MM.1S (cell line): ENCODE results near the gene CDC42.
"Not testable (repeated sequence)": the region's sequence is repeated elsewhere in the genome, so short reads cannot be mapped to it uniquely, and the experiment has no call there.

ENCODE experiments used
- DNase-seq: peaks from one replicate; pipeline ENCODE4 v3.0.0-alpha.2; 2015
- H2AFZ ChIP-seq: fragments of 300-600 bp; sonication (generic); 2 replicates; pipeline ENCODE4 v1.6.0; 2016; ENCODE audit warnings: antibody characterized with exemption, low read length
- H3F3A ChIP-seq: fragments of 300-600 bp; sonication (generic); 2 replicates; pipeline ENCODE4 v1.6.1; 2016; ENCODE audit warnings: mild to moderate bottlenecking, antibody characterized with exemption, low read length, moderate library complexity, mixed read lengths; ENCODE audit not compliant: insufficient read depth
- H3K27ac ChIP-seq: fragments of 300-600 bp; sonication (generic); 2 replicates; pipeline ENCODE4 v1.5.1; 2016; ENCODE audit warnings: mild to moderate bottlenecking, low read length
- H3K27me3 ChIP-seq: fragments of 300-600 bp; sonication (generic); replicated peaks from 2 replicates; pipeline ENCODE4 v1.6.0; 2016; ENCODE audit warnings: low read length; ENCODE audit not compliant: insufficient read depth
- H3K36me3 ChIP-seq: fragments of 300-600 bp; sonication (generic); replicated peaks from 2 replicates; pipeline ENCODE4 v1.6.1; 2016; ENCODE audit warnings: mild to moderate bottlenecking, low read length, mixed read lengths; ENCODE audit not compliant: insufficient read depth
- H3K4me1 ChIP-seq: fragments of 300-600 bp; sonication (generic); 2 replicates; pipeline ENCODE4 v1.6.1; 2016; ENCODE audit warnings: low read length, mixed read lengths
- H3K4me2 ChIP-seq: fragments of 300-600 bp; sonication (generic); 2 replicates; pipeline ENCODE4 v1.6.0; 2016; ENCODE audit warnings: low read depth, low read length
- H3K4me3 ChIP-seq: fragments of 300-600 bp; sonication (generic); 2 replicates; pipeline ENCODE4 v1.5.1; 2016; ENCODE audit warnings: low read length, mixed read lengths
- H3K79me2 ChIP-seq: fragments of 300-600 bp; sonication (generic); 2 replicates; pipeline ENCODE4 v1.6.1; 2016; ENCODE audit warnings: mixed run types, low read length, mixed read lengths
- H3K9ac ChIP-seq: fragments of 300-600 bp; sonication (generic); 2 replicates; pipeline ENCODE4 v1.6.1; 2016; ENCODE audit warnings: low read length, mixed read lengths
- H3K9me2 ChIP-seq: fragments of 300-600 bp; sonication (generic); replicated peaks from 2 replicates; pipeline ENCODE4 v1.6.1; 2016; ENCODE audit warnings: mild to moderate bottlenecking, low read length, mixed read lengths; ENCODE audit not compliant: insufficient read depth
- H3K9me3 ChIP-seq: fragments of 300-600 bp; sonication (generic); replicated peaks from 2 replicates; pipeline ENCODE4 v1.6.1; 2016; ENCODE audit warnings: mild to moderate bottlenecking, low read length, mixed read lengths; ENCODE audit not compliant: insufficient read depth
- H4K20me1 ChIP-seq: fragments of 300-600 bp; sonication (generic); 2 replicates; pipeline ENCODE4 v1.6.1; 2016; ENCODE audit warnings: mild to moderate bottlenecking, low read length, moderate library complexity, mixed read lengths; ENCODE audit not compliant: insufficient read depth
- CTCF ChIP-seq: fragments of 300-600 bp; sonication (generic); IDR thresholded peaks from 2 replicates; pipeline ENCODE4 v1.5.1; 2016; ENCODE audit warnings: antibody characterized with exemption, low read length, mixed read lengths
- EZH2phosphoT487 ChIP-seq: fragments of 300-600 bp; sonication (generic); IDR thresholded peaks from 2 replicates; pipeline ENCODE4 v1.6.1; 2018; ENCODE audit warnings: antibody characterized with exemption, low read length

CDC42 gene

GRCh38 chr1:22009566-22009965, 42.9 kb upstream of the CDC42 start:
- not testable (repeated sequence) for H3K4me1 ChIP-seq, H3K27me3 ChIP-seq, DNase-seq, H3K9me2 ChIP-seq, H2AFZ ChIP-seq, H4K20me1 ChIP-seq, H3F3A ChIP-seq, H3K36me3 ChIP-seq, H3K4me2 ChIP-seq, H3K9ac ChIP-seq, H3K79me2 ChIP-seq, H3K9me3 ChIP-seq, H3K27ac ChIP-seq, H3K4me3 ChIP-seq

- not testable (repeated sequence) for DNase-seq, H3K4me2 ChIP-seq
These were observed 39.8 kb upstream of the CDC42 start for GRCh38 chr1:22012752-22013151.

GRCh38 chr1:22014575-22015206, 37.8 kb upstream of the CDC42 start:
- not testable (repeated sequence) for DNase-seq, H3K4me1 ChIP-seq, H3K9me3 ChIP-seq, H3K79me2 ChIP-seq, H3K9me2 ChIP-seq, H2AFZ ChIP-seq, H3K4me2 ChIP-seq, H3K4me3 ChIP-seq, H3K36me3 ChIP-seq, H3F3A ChIP-seq, H3K27ac ChIP-seq, H3K9ac ChIP-seq, H3K27me3 ChIP-seq, H4K20me1 ChIP-seq

More at GRCh38 chr1:22012752-22013151, 39.8 kb upstream of the CDC42 start:
- not testable (repeated sequence) for H3K4me1 ChIP-seq, H2AFZ ChIP-seq, H3K27ac ChIP-seq, H3K4me3 ChIP-seq, H3K9ac ChIP-seq, H3K27me3 ChIP-seq, H4K20me1 ChIP-seq, H3F3A ChIP-seq, H3K9me2 ChIP-seq, H3K79me2 ChIP-seq, H3K9me3 ChIP-seq, H3K36me3 ChIP-seq

GRCh38 chr1:22018583-22019559, 33.6 kb upstream of the CDC42 start:
- no peaks in the 10 kb centered on the region for H3K9me3 ChIP-seq
- H3K4me1 ChIP-seq = peaks cover 8% of the 10 kb centered on the region
- DNase-seq = peak; percentile 27
- no peak overlapping the region for H3K9ac ChIP-seq
- no peaks in the 10 kb centered on the region for H3K79me2 ChIP-seq
- peak overlapping the region; percentile 16; the same call in 1 of the 2 replicates for H3K4me2 ChIP-seq
- H3K4me3 ChIP-seq = no peak overlapping the region
- no peak overlapping the region; the same call in 1 of the 2 replicates for H3K27ac ChIP-seq
- H4K20me1 ChIP-seq = no peaks in the 10 kb centered on the region
- H3F3A ChIP-seq = peaks cover 6% of the 10 kb centered on the region
- no peaks in the 10 kb centered on the region for H3K27me3 ChIP-seq
- TF ChIP-seq EZH2phosphoT487 (no peak), CTCF (peak; percentile 37)
- no peaks in the 10 kb centered on the region for H3K36me3 ChIP-seq
- peak overlapping the region; percentile 35; the same call in 1 of the 2 replicates for H2AFZ ChIP-seq
- H3K9me2 ChIP-seq = no peaks in the 10 kb centered on the region
